GM13977 (cell line): ENCODE measurements around the gene PSMD9.
"Not testable (repeated sequence)": the region's sequence is repeated elsewhere in the genome, so short reads cannot be mapped to it uniquely, and the experiment has no call there.

Experiments used
- DNase-seq: peaks from one replicate; pipeline ENCODE4 v3.0.0; 2012; ENCODE audit warnings: low spot score
- in situ Hi-C: fragments of 300-500 bp; cut with MboI; formaldehyde crosslinking; loops from one replicate; pipeline ENCODE4 v1.12.0; 2022; ENCODE audit warnings: low sequenced_read_pairs, low pct_unique_long_range_greater_than_20kb, mixed read lengths, inconsistent platforms; ENCODE audit not compliant: unreplicated experiment
- TF ChIP-seq, protein P1 (sequence below): IDR thresholded peaks from 2 replicates; pipeline ENCODE4 v1.5.1; 2012; ENCODE audit warnings: mild to moderate bottlenecking, control low read depth; ENCODE audit not compliant: insufficient read depth; ENCODE audit errors: extremely low read depth, missing control alignments

Gene PSMD9

DNA sequence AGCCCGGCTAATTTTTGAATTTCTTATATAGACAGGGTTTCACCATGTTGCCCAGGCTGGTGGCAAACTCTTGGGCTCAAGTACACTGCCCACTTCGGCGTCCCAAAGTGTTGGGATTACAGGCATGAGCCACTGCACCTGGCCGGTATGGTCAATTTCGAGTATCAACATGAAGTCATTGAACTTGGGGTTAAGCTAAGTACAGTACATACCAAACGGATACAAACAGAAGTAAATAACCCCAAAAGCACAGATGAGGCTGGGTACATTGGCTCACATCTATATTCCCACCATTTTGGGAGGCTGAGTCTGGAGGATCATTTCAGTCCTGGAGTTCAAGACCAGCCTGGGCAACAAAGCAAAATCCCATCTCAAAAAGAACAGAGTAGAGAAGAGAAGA, 13.0 kb upstream of the PSMD9 start:
- TF ChIP-seq, protein P1, sequence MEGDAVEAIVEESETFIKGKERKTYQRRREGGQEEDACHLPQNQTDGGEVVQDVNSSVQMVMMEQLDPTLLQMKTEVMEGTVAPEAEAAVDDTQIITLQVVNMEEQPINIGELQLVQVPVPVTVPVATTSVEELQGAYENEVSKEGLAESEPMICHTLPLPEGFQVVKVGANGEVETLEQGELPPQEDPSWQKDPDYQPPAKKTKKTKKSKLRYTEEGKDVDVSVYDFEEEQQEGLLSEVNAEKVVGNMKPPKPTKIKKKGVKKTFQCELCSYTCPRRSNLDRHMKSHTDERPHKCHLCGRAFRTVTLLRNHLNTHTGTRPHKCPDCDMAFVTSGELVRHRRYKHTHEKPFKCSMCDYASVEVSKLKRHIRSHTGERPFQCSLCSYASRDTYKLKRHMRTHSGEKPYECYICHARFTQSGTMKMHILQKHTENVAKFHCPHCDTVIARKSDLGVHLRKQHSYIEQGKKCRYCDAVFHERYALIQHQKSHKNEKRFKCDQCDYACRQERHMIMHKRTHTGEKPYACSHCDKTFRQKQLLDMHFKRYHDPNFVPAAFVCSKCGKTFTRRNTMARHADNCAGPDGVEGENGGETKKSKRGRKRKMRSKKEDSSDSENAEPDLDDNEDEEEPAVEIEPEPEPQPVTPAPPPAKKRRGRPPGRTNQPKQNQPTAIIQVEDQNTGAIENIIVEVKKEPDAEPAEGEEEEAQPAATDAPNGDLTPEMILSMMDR = no peak
- in situ Hi-C loops = no loop called here
- DNase-seq = no peak

DNA sequence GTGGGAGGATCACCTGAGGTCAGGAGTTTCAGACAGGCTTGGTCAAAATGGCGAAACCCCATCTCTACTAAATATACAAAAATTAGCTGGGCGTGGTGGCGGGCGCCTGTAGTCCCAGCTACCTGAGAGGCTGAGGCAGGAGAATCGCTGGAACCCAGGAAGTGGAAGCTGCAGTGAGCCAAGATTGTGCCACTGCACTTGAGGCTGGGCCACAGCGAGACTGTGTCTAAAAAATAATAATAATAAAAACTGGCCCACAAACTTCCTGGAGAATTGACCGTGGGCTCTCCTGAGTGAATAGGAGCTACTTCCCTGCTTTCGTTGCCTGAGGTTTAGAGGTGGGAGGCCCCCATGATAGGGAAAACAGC, 12.5 kb upstream of the PSMD9 start:
- in situ Hi-C loops = not testable (repeated sequence)

DNA sequence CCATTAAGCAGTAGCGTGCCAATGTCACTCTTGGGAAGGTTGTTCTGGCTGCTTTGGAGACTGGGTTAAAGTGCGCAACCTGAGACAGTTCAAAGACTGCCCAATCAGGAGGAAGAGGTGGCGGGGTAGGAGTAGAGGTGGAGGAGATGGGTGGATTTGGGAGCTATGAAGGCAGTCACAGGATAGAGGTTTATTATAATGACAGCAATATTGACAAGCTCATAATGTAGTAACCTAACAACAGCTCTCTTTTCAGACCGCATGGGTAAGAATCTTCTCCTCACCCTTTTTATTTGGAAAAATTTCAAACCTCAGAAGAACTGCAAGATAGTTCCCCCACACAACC, 5.3 kb upstream of the PSMD9 start:
- in situ Hi-C loops = no loop called here
- TF ChIP-seq, protein P1 = no peak
- no peak for DNase-seq

More for the DNA sequence above, 12.5 kb upstream of the PSMD9 start:
- DNase-seq = not testable (repeated sequence)

DNA sequence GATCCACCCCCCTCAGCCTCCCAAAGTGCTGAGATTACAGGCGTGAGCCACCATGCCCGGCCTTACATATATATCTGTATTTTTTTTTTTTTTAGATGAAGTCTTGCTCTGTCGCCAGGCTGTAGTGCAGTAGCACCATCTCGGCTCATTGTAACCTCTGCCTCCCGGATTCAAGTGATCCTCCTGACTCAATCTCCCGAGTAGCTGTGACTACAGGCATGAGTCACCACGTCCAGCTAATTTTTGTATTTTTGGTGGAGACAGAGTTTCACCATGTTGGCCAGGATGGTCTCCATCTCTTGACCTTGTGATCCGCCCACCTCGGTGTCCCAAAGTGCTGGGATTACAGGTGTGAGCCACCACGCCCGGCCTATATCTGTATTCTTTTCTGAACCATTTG, 3.5 kb upstream of the PSMD9 start:
- DNase-seq, in situ Hi-C loops: not testable (repeated sequence)

DNA sequence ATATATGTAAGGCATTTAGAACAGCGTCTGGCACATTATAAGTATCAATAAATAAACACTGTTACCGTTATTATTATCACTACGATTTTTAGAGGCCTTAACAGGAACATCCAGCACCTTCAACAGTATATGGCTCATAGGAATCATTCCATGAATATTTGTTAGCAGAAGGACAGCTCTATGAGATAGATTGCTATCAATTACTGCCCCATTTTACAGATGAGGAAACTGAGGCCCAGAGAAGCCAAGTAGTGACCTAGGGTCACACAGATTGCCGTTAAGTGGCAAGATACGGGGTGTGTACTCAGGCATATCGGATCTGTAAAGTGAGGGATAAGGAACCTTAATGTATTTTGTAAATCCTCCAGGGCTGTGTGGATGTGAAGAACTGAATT, 510 bp upstream of the PSMD9 start:
- TF ChIP-seq, protein P1 = no peak
- in situ Hi-C loops = no loop called here
- no peak for DNase-seq

DNA sequence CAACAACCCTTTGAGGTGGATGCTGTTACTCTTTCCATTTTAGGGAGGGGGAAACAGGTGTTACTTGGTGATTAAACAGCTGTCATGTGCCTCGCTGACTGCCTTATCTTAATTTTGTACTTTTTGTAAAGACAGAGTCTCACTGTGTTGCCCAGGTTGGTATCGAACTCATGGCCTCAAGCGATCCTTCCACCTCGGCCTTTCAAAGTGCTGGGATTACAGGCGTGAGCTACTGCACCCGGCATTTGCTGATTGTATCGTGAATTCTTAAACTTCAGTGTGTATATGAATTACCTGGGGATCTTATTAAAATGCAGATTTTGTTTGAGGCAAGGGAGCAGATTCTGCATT, 659 bp downstream of the PSMD9 start:
- TF ChIP-seq, protein P1 = no peak
- no peak for DNase-seq
- in situ Hi-C loops = no loop called here

DNA sequence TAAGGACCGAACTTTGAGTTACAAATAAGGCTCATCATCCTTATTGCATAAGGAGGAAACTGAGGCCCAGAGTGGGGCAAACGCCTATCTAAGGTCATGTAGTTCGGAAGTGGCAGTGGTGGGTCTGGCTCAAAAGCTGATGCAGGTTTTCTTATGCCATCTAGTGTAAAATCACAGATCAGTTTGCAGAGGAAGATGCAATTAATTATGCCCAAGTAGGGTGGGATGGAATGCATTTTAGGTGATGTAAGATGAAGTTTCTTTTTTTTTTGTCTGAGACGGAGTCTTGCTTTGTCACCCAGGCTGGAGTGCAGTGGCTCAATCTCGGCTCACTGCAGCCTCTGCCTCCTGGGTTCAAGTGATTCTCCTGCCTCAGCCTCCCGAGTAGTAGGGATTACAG, 1.1 kb downstream of the PSMD9 start:
- DNase-seq, in situ Hi-C loops: not testable (repeated sequence)

DNA sequence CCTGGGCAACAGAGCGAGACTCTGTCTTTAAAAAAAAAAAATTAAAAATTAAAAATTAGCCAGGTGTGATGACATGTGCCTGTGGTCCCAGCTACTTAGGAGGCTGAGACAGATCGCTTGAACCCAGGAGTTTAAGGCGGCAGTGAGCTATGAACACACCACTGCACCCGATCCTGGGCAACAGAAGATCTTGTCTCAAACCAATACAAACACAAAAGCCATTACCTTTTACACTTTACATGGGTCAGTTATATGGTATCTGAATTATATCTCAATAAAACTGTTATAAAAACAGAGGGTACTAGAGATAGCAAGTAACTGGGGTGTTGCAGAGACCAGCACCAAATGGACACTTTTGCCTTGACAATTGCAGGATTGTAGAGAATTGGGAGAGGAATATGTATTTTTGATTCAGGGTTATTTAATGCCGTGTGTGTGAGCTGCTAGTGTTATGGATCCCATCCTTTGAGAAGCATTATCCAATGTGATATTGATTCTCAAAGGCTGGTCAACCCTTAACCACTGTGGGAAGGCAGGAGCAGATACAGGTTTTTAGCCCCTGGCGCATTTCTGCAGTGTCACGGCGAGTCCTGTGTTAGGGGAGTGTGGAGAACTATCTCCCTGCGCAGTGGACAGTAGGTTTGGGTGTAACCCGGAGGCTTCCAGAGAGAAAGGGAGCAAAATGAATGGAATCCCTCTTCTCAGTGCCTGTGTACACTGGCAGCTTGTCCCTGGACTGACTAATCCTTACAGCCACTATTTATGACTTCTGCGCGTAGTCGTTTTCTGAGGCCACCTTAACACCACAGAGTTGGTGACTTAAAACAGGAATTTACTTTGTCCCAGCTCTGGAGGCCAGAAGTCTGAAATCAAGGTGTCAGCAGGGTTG, 4.3 kb downstream of the PSMD9 start:
- no peak for DNase-seq
- in situ Hi-C loops = no loop called here
- TF ChIP-seq, protein P1 = no peak
